Esophagus muscularis mucosa (tissue), 4 donors: Measurements from ENCODE around the gene CHST6.

Experiments used
- EP300 ChIP-seq: sonication (generic); formaldehyde crosslinking; IDR thresholded peaks from one replicate; pipeline ENCODE4 v1.6.1; 2017; ENCODE audit warnings: antibody characterized with exemption
- POLR2A ChIP-seq: fragments of 450-650 bp; IDR thresholded peaks from one replicate; pipeline ENCODE4 v1.6.1; 2017; ENCODE audit warnings: antibody characterized with exemption, moderate library complexity, mild to moderate bottlenecking, low read depth
- TF ChIP-seq, protein P1 (sequence below), 3 experiments: fragments of 200-600 bp in 2 of 3; fragments of 450-650 bp in 1 of 3; sonication (generic) in 2 of 3; IDR thresholded peaks; one replicate each; pipeline ENCODE4 v1.5.1; 2017 to 2019; ENCODE audit warnings: antibody characterized with exemption in 3 of 3, mild to moderate bottlenecking in 2 of 3, moderate library complexity in 1 of 3

- TF ChIP-seq POLR2A: no peak
- TF ChIP-seq, protein P1, sequence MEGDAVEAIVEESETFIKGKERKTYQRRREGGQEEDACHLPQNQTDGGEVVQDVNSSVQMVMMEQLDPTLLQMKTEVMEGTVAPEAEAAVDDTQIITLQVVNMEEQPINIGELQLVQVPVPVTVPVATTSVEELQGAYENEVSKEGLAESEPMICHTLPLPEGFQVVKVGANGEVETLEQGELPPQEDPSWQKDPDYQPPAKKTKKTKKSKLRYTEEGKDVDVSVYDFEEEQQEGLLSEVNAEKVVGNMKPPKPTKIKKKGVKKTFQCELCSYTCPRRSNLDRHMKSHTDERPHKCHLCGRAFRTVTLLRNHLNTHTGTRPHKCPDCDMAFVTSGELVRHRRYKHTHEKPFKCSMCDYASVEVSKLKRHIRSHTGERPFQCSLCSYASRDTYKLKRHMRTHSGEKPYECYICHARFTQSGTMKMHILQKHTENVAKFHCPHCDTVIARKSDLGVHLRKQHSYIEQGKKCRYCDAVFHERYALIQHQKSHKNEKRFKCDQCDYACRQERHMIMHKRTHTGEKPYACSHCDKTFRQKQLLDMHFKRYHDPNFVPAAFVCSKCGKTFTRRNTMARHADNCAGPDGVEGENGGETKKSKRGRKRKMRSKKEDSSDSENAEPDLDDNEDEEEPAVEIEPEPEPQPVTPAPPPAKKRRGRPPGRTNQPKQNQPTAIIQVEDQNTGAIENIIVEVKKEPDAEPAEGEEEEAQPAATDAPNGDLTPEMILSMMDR (IDR thresholded peaks at IDR 0.05): no peak
- no peak for TF ChIP-seq EP300
Measured at GRCh38 chr16:75535211-75535843, 40.1 kb upstream of the CHST6 start.
